Measurements from ENCODE around the gene PTPRA. TPM values are rescaled to one million over a fixed set of nuclear protein-coding genes. Genes with fewer than 3 reads are reported as not detected.

PTPRA gene
- total RNA-seq, 2 donors from 2014 or later, result 41.4 to 55.5 TPM

DNA sequence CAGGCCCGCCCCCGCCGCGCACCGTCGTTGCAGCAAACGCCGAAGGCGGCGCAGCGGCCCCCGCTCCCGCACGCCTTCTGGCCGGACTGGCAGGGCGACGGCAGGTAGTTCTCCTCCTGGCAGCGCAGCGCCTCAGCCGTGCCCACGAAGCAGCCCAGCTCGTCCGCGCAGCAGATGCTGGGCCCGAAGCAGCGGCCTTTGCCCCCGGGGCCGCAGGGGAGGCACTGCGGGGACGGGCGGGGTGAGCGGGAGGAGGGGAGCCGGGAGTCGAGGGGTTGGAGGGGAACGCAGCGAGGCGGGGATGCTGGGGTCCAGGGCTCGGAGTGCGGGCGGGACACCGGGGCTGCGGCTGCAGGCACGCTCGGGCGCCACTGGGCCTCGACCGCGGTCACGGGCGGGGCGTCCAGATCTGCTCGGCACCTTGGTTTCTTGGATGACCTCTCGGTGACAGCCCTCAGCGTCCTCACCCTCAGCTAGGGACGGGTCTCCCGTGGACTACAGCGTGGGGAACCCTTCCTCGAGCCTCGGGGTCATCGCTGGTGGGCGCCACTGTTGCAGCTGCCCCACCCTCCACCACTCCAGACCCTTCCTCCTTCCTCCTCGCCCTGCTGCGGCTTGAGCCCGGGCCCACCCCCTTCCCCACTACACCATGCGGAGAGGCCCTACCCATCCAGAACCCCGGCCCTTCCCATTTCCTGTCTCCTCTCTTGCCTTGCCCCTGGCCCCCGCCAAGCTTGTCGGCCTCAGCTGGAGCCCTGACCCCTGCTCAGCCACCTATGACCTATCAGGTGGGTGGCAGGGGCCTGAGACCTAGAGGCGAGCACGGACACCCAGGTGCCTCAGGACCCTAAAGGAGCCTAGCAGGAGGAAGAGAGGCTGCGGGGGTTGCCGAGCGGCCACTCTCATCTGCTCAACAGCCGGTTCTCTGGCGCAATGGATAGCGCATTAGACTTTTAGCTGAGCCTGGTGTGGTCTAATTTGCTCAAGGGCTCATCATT, 210.0 kb downstream of the PTPRA start:
- ATAC-seq (peak; percentile 27), DNase-seq (no peak)
- intact Hi-C loops (cut with DNase I, micrococcal nuclease), result no loop called here

DNA sequence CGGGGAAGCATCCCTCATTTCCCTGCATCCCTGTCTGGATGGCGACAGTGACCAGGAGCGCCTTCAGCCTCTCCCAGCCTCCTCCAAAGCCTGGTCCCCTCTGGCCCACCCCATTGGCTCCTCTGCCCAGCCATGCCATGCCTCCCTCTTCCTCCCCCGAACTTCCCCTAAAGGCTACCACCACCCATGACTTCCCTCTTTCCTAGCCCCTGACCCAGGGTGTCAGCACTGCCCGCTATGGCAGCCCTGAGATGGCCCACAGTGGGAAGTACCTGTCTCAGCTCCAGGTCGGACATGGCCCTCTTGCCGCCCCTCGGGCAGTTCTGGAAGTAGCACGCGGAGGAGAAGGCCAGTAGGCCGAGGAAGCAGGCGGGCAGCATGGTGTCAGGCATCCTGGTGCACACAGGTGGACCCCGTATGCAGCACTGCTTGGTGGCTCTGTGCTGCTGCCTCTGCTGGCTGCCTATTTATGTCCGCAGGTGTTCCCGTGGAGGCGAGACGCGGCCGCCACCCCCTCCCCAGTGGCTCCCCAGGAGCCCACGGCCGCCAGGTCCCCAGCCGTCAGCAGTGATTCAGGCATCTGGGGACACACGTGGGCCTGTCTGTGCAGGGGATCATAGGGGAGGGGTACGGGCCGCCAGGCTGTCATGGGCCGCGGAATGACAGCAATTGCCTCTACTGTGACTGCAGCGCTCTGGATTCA, 211.2 kb downstream of the PTPRA start, which contains the start of gene AVP:
AVP (minus strand) TSS at position 442 of the 703 bp plus-strand sequence; CDS start at position 392, 50 bp downstream.
- DNase-seq (no peak), ATAC-seq (no peak)
- intact Hi-C loops (cut with DNase I, micrococcal nuclease), result no loop called here

DNA sequence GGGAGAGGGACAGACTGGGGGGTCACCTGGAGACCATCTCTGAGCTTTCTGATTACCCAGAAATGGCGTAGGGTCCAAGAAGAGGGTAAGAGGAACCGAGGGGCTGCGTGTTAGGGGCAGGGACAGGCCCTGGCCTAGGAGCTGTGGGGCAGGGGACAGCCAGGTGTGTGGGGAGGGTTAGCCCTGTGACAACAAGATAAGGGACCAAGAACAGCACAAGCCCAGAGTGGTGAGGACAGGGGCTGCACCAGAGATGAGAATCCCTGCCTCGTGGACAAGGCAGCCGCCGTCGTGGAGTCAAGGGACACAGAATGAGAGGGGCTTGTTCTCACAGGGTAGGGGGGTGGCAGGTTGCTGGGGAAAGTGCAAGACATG, 211.7 kb downstream of the PTPRA start:
- intact Hi-C loops (cut with DNase I, micrococcal nuclease), result no loop called here

GRCh38 chr20:3085571-3086072, 212.3 kb downstream of the PTPRA start:
- DNase-seq, result no peak
- no peak for ATAC-seq
- intact Hi-C loops (cut with DNase I, micrococcal nuclease), result no loop called here

More for the DNA sequence above, 211.7 kb downstream of the PTPRA start:
- ATAC-seq, result no peak
- DNase-seq, result no peak

DNA sequence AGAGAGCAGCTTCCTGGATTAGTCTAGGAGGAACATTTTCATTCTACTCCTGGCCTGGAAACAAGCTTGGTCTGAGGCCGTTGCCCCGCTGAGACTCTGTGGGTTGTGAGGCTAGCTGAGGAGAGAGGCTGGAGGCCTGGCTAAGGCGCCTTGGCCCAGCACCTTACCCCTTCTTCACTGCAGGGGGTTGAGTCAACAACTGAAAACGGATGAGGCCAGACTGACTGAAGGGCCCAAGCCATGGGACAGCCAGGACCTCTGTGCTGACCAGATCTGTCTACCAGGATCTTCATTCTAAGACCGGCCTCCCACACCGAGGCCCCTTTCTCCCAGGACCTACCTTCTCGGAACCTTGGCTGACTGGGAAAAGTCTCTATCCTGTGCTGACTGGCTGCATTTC, 214.8 kb downstream of the PTPRA start:
- intact Hi-C loops (cut with DNase I, micrococcal nuclease), result no loop called here
- ATAC-seq, result no peak
- no peak for DNase-seq

Other genes with a start within 250 kb of the PTPRA start
- 10 to 100 TPM; 70.9 to 85.3 TPM for gene NOP56, start 220.8 kb upstream of the PTPRA start, total RNA-seq
- gene IDH3B, start 209.3 kb upstream of the PTPRA start, total RNA-seq, result 100 to 1,000 TPM; 104 to 144 TPM
- gene EBF4, start 180.7 kb upstream of the PTPRA start, total RNA-seq, result 1 to 10 TPM; 1.9 to 8.2 TPM
- 1 to 10 TPM in 1 of 2 donors, under 1 TPM in 1; 0.24 to 2.3 TPM for gene CPXM1, start 72.9 kb upstream of the PTPRA start, total RNA-seq
- not detected for gene C20orf141, start 58.5 kb upstream of the PTPRA start, total RNA-seq
- gene TMEM239, start 57.1 kb upstream of the PTPRA start, total RNA-seq, result not detected
- 10 to 100 TPM; 16.2 to 26.8 TPM for gene PCED1A, start 32.8 kb upstream of the PTPRA start, total RNA-seq
- gene VPS16, start 32.7 kb upstream of the PTPRA start, total RNA-seq, result 10 to 100 TPM; 33.9 to 41.0 TPM
- gene GNRH2, start 170.1 kb downstream of the PTPRA start, total RNA-seq, result under 1 TPM in 1 of 2 donors, not detected in 1; 0.64 TPM
- 10 to 100 TPM; 33.1 to 44.1 TPM for gene MRPS26, start 172.6 kb downstream of the PTPRA start, total RNA-seq
- not detected for gene OXT, start 198.1 kb downstream of the PTPRA start, total RNA-seq
- not detected for gene AVP, start 211.2 kb downstream of the PTPRA start, total RNA-seq